ENCODE results near the gene RHOB.

DNA sequence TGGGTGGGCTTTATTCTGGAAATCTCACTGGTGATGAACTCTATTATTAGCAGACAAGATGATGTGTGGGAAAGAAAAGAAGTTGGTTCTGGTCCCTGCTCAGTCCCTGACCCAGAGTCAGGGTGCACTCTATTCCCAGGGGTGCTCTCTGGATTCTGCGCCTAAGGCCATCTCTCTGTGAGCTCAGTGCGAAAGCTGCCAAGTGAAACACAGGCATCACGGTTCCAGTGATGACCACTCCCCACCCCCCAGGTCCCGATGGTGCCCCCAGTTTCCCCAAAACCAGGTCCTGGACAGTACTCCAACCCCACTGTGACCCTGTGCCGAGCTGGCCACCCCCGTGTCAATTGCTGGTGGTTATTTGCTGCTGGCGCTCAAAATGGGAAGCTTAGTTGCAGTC, 30.1 kb downstream of the RHOB start:
- no peak for TF ChIP-seq JUND (CRISPR knock-in tag; IDR thresholded peaks at IDR 0.05)
- no peak for TF ChIP-seq THYN1 (CRISPR knock-in tag; IDR thresholded peaks at IDR 0.05; ENCODE audit: borderline replicate concordance, low read depth)
- TF ChIP-seq FOXM1 (CRISPR knock-in tag; IDR thresholded peaks at IDR 0.05): no peak
- TF ChIP-seq ZNF350 (CRISPR knock-in tag; IDR thresholded peaks at IDR 0.05; ENCODE audit: borderline replicate concordance, low read depth): no peak
- TF ChIP-seq EP300 (IDR thresholded peaks at IDR 0.05; ENCODE audit: low read depth in 2 of 2, low read length in 2 of 2): no peak
- no peak for TF ChIP-seq EP300 (CRISPR knock-in tag; IDR thresholded peaks at IDR 0.05; ENCODE audit: borderline replicate concordance)
- no peak for TF ChIP-seq SATB2 (CRISPR knock-in tag; IDR thresholded peaks at IDR 0.05)
